ENCODE measurements around the gene TSPAN18.

Gene TSPAN18

GRCh38 chr11:44771252-44771734 lies 44.5 kb downstream of the TSPAN18 start:
- no peaks in the 10 kb centered on the region for H3K4me1 Mint-ChIP-seq (ENCODE audit: low read depth)
- peaks cover 6% of the 10 kb centered on the region for H3K27me3 Mint-ChIP-seq
- no peak overlapping the region for H3K4me3 Mint-ChIP-seq
- H3K36me3 Mint-ChIP-seq (ENCODE audit: low read depth), result peaks cover 9% of the 10 kb centered on the region
- H3K27ac Mint-ChIP-seq, result no peak overlapping the region
- H3K9me3 Mint-ChIP-seq, result peaks cover 4% of the 10 kb centered on the region

- Mint-ChIP-seq H3K4me3 (no peak overlapping the region), H3K4me1 (ENCODE audit: low read depth) (no peaks in the 10 kb centered on the region), H3K27me3 (peaks cover 6% of the 10 kb centered on the region), H3K36me3 (ENCODE audit: low read depth) (peaks cover 9% of the 10 kb centered on the region), H3K9me3 (peaks cover 4% of the 10 kb centered on the region), H3K27ac (no peak overlapping the region)
Measured at GRCh38 chr11:44771841-44772240, 45.1 kb downstream of the TSPAN18 start.

- Mint-ChIP-seq H3K4me1 (ENCODE audit: low read depth) (no peaks in the 10 kb centered on the region), H3K27ac (no peak overlapping the region), H3K36me3 (ENCODE audit: low read depth) (peaks cover 2% of the 10 kb centered on the region), H3K9me3 (peaks cover 2% of the 10 kb centered on the region), H3K4me3 (no peak overlapping the region), H3K27me3 (peaks cover 6% of the 10 kb centered on the region)
Measured at GRCh38 chr11:44773351-44773965, 46.7 kb downstream of the TSPAN18 start.

GRCh38 chr11:44774108-44774507 lies 47.3 kb downstream of the TSPAN18 start:
- no peak overlapping the region for H3K27ac Mint-ChIP-seq
- H3K36me3 Mint-ChIP-seq (ENCODE audit: low read depth), result no peaks in the 10 kb centered on the region
- no peak overlapping the region for H3K4me3 Mint-ChIP-seq
- H3K27me3 Mint-ChIP-seq, result peaks cover 6% of the 10 kb centered on the region
- no peaks in the 10 kb centered on the region for H3K9me3 Mint-ChIP-seq
- H3K4me1 Mint-ChIP-seq (ENCODE audit: low read depth), result no peaks in the 10 kb centered on the region

GRCh38 chr11:44774731-44775130 lies 48.0 kb downstream of the TSPAN18 start:
- Mint-ChIP-seq H3K27me3 (peaks cover 6% of the 10 kb centered on the region), H3K36me3 (ENCODE audit: low read depth) (no peaks in the 10 kb centered on the region), H3K4me1 (ENCODE audit: low read depth) (no peaks in the 10 kb centered on the region), H3K9me3 (no peaks in the 10 kb centered on the region), H3K27ac (no peak overlapping the region), H3K4me3 (no peak overlapping the region)

GRCh38 chr11:44775366-44775984 lies 48.7 kb downstream of the TSPAN18 start:
- Mint-ChIP-seq H3K4me1 (ENCODE audit: low read depth) (no peaks in the 10 kb centered on the region), H3K4me3 (no peak overlapping the region), H3K27ac (no peak overlapping the region), H3K9me3 (no peaks in the 10 kb centered on the region), H3K27me3 (peaks cover 6% of the 10 kb centered on the region), H3K36me3 (ENCODE audit: low read depth) (no peaks in the 10 kb centered on the region)

- Mint-ChIP-seq H3K4me3 (no peak overlapping the region), H3K4me1 (ENCODE audit: low read depth) (no peaks in the 10 kb centered on the region), H3K27me3 (peaks cover 3% of the 10 kb centered on the region), H3K9me3 (no peaks in the 10 kb centered on the region), H3K27ac (no peak overlapping the region), H3K36me3 (ENCODE audit: low read depth) (no peaks in the 10 kb centered on the region)
Measured at GRCh38 chr11:44775985-44776446, 49.3 kb downstream of the TSPAN18 start.

- Mint-ChIP-seq H3K4me1 (ENCODE audit: low read depth) (no peaks in the 10 kb centered on the region), H3K27me3 (peaks cover 3% of the 10 kb centered on the region), H3K27ac (no peak overlapping the region), H3K4me3 (no peak overlapping the region), H3K9me3 (no peaks in the 10 kb centered on the region), H3K36me3 (ENCODE audit: low read depth) (no peaks in the 10 kb centered on the region)
Measured at GRCh38 chr11:44776551-44777208, 49.9 kb downstream of the TSPAN18 start.

- H3K4me3 Mint-ChIP-seq, result no peak overlapping the region
- no peaks in the 10 kb centered on the region for H3K9me3 Mint-ChIP-seq
- no peaks in the 10 kb centered on the region for H3K4me1 Mint-ChIP-seq (ENCODE audit: low read depth)
- peaks cover 3% of the 10 kb centered on the region for H3K27me3 Mint-ChIP-seq
- H3K36me3 Mint-ChIP-seq (ENCODE audit: low read depth), result no peaks in the 10 kb centered on the region
- no peak overlapping the region for H3K27ac Mint-ChIP-seq
Measured at GRCh38 chr11:44777209-44778194, 50.7 kb downstream of the TSPAN18 start.

GRCh38 chr11:44778195-44779100 lies 51.7 kb downstream of the TSPAN18 start:
- H3K4me1 Mint-ChIP-seq (ENCODE audit: low read depth), result no peaks in the 10 kb centered on the region
- H3K4me3 Mint-ChIP-seq, result no peak overlapping the region
- H3K9me3 Mint-ChIP-seq, result no peaks in the 10 kb centered on the region
- H3K36me3 Mint-ChIP-seq (ENCODE audit: low read depth), result no peaks in the 10 kb centered on the region
- peaks cover 3% of the 10 kb centered on the region for H3K27me3 Mint-ChIP-seq
- no peak overlapping the region for H3K27ac Mint-ChIP-seq

- Mint-ChIP-seq H3K9me3 (no peaks in the 10 kb centered on the region), H3K4me1 (ENCODE audit: low read depth) (no peaks in the 10 kb centered on the region), H3K36me3 (ENCODE audit: low read depth) (no peaks in the 10 kb centered on the region), H3K27me3 (peaks cover 3% of the 10 kb centered on the region), H3K4me3 (no peak overlapping the region), H3K27ac (no peak overlapping the region)
Measured at GRCh38 chr11:44779736-44780520, 53.2 kb downstream of the TSPAN18 start.

GRCh38 chr11:44780940-44781631 lies 54.3 kb downstream of the TSPAN18 start:
- H3K36me3 Mint-ChIP-seq (ENCODE audit: low read depth), result no peaks in the 10 kb centered on the region
- no peaks in the 10 kb centered on the region for H3K9me3 Mint-ChIP-seq
- no peaks in the 10 kb centered on the region for H3K27me3 Mint-ChIP-seq
- H3K4me1 Mint-ChIP-seq (ENCODE audit: low read depth), result no peaks in the 10 kb centered on the region
- no peak overlapping the region for H3K27ac Mint-ChIP-seq
- H3K4me3 Mint-ChIP-seq, result no peak overlapping the region

- H3K9me3 Mint-ChIP-seq, result no peaks in the 10 kb centered on the region
- no peaks in the 10 kb centered on the region for H3K27me3 Mint-ChIP-seq
- no peak overlapping the region for H3K4me3 Mint-ChIP-seq
- no peaks in the 10 kb centered on the region for H3K4me1 Mint-ChIP-seq (ENCODE audit: low read depth)
- H3K36me3 Mint-ChIP-seq (ENCODE audit: low read depth), result no peaks in the 10 kb centered on the region
- H3K27ac Mint-ChIP-seq, result no peak overlapping the region
Measured at GRCh38 chr11:44781655-44782054, 54.9 kb downstream of the TSPAN18 start.

Data from stimulated activated naive CD8-positive, alpha-beta T cell treated with anti-CD3 and anti-CD28 coated beads, Interleukin-15, Interleukin-2, amounts not matched to agents 100 ng/mL and 50 ng/mL, for 24 hours (primary cell).